Body of pancreas (tissue), 4 donors: Measurements from ENCODE around the gene NAALAD2.
A peak's percentile ranks its signal among the peaks of the same experiment; 100 is the strongest.

ENCODE experiments used
- CTCF ChIP-seq, 7 experiments: fragments of 450-650 bp in 4 of 7; fragments of 200-600 bp in 3 of 7; sonication (generic) in 3 of 7; IDR thresholded peaks; one replicate each; pipeline ENCODE4 v1.5.1; 2016 to 2019; ENCODE audit warnings: antibody characterized with exemption in 7 of 7
- POLR2A ChIP-seq, 3 donors: fragments of 450-650 bp; IDR thresholded peaks; one replicate each; pipeline ENCODE4 v1.6.1; 2016; ENCODE audit warnings: antibody characterized with exemption in 3 of 3, mild to moderate bottlenecking in 2 of 3

- TF ChIP-seq POLR2A (IDR thresholded peaks at IDR 0.05) (peak in 2 of 3 donors; percentile 35 to 36), CTCF (IDR thresholded peaks at IDR 0.05) (no peak)
Observed at GRCh38 chr11:90223248-90223585, 88.8 kb downstream of the NAALAD2 start.
